Hindlimb muscle (tissue), 1 donor: ENCODE measurements around the gene DOK5. TPM values are rescaled to one million over a fixed set of nuclear protein-coding genes. Genes with fewer than 3 reads are reported as not detected.
"Not testable (repeated sequence)": the region's sequence is repeated elsewhere in the genome, so short reads cannot be mapped to it uniquely, and the experiment has no call there.

ENCODE experiments used
- DNase-seq: peaks from one replicate; pipeline ENCODE4 v3.0.0-alpha.2; 2013
- polyA plus RNA-seq: library from polyadenylated mRNA; unstranded; fragments of 120-200 nt; gene quantifications from one replicate; pipeline ENCODE4 v1.2.1, GENCODE V29; 2013; ENCODE audit not compliant: insufficient read length

The DOK5 gene
- polyA plus RNA-seq, 1 donor: 27.1 TPM

DNA sequence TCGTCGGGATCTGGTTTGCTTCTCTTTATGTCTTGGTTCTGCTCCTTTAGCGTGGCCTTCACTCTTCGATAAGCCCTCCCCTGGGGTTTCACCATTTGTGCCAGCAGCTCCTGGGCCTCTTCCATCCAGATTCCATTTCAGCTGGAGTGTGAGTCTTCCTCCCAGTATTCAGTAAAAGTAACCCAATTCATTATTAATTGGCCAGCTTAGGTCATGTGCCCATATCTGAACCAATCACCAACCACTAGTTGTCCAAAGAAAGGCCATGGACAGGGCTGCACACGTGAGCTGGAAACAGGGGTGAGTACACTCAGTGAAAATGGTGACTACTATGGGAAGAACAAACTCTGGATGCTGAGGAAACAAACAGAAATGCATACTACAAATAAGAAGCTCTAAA lies 2.8 kb upstream of the DOK5 start:
- DNase-seq: no peak

DNA sequence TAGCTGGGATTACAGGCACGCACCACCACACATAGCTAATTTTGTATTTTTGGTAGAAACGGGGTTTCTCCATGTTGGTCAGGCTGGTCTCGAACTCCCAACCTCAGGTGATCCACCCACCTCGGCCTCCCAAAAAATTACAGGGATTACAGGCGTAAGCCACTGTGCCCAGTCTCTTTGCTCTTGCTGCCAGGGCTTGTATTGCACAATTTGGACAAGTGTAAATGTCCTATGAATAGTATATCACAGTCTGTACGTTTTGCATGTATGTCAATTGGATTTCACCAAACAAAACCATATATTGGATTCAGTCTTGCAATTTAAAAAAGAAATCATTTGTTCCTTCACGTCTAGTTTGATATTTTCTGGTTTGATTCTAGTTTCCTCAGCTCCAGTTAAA lies 2.1 kb upstream of the DOK5 start:
- DNase-seq: no peak

DNA sequence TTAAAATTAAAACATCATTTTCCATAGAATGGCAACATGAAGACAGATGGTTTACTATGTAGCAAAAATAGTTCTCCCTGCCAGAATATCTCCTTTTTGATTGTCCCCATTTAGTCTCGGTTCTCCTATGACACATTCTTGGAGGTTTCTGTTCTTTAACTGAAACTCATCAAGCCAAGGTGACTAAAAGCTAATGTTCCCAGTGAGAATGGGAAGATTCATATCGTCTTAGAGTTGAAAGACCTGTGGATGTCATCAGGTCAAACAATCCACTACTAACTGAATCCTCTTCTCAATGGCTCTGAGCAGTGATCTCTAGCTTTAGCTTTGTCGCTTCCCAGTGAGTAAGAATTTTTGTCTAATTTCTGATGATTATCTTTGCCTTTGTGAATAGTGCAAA lies 1.3 kb upstream of the DOK5 start:
- DNase-seq: no peak

DNA sequence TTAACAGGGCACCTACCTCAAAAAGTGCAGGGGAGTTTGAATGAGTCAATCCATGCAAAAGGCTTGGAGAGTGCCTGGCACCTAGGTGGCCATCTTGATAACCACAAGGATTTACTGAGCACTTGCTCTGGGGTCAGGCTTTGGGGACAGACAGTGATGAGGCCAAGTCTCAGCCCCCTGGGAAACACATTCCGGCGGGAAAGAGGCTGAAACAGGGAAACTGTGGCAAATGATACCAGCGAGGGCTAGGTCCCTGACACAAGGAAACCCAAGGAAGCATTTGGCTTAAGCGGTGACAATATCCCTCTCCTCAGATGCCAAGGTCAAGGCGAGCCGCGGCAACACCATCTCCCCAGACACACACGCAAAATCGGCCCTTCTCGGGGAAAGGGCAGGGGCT lies 527 bp upstream of the DOK5 start:
- DNase-seq: no peak

DNA sequence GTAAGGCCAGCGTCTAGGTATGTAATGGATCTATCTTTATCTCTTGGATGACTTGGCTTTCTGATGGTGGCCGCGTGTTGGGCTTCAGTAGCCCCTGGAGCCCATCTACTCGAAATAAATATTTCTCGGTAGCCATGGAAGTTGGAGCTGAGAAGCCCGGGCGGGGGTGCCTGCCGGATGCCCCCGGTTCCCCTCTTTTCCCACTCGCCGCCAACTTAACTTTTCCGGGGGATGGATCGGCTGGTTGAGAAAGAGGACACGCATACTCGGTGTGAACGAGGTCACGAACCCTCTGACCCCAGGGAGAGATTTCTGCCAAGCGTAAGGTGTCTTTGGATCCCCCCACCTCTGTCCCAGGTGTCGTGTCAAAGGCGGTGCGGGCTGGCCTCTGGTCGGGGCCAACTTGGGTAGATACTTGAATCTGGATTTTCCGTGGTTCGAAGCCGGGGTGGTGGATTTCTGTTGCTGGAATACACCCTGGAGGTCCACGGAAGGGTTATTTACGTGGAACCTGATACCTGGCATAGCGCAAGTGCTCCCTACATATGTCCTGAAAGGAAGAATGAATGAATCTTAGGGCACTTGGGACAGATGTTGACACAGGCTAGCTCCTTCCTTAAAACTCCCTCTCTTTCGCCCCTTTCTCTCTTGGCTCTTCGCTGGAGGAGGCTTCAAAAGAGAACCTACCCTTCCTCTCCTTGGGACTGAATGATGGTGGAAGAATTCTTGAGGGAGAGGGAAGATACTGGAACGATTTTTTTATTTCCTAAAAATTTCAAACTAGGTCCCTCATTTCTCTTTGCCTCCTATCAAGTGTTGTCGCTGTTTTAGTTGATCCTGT lies 996 bp downstream of the DOK5 start:
- DNase-seq: no peak

DNA sequence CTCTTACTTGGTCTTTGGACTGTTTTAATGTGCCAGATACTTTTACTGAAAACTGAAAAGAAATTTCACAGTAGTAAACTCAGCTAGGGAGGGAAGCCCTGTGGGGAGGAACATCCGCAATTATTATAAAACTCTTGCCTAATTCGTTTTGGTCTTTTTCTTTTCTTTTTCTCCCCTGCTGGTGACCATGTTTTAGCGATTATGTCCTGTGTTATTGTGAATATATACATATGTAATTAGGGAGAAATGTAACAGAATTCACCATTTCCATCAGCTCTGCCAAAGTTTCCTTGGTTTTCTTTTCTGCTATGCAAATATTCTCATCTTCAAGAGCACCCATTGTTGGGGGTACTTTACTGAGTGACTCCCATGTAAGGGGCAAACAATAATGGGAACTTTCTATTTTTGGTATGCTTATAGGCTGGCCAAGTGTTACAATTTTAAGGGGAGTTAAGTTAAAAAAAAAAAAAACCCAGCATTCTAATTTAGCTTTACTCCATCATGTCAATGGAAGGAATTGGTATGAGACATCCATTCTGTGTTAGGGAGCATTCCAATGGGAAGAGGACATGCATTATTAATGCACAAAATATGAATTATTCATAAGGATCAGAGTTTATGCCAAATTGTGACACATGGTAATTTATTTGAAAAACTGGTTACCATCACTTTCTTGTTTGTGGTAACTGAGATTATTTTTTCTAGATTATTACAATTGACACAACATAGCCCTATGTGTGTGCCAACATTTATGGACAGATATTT lies 2.0 kb downstream of the DOK5 start:
- DNase-seq: no peak

DNA sequence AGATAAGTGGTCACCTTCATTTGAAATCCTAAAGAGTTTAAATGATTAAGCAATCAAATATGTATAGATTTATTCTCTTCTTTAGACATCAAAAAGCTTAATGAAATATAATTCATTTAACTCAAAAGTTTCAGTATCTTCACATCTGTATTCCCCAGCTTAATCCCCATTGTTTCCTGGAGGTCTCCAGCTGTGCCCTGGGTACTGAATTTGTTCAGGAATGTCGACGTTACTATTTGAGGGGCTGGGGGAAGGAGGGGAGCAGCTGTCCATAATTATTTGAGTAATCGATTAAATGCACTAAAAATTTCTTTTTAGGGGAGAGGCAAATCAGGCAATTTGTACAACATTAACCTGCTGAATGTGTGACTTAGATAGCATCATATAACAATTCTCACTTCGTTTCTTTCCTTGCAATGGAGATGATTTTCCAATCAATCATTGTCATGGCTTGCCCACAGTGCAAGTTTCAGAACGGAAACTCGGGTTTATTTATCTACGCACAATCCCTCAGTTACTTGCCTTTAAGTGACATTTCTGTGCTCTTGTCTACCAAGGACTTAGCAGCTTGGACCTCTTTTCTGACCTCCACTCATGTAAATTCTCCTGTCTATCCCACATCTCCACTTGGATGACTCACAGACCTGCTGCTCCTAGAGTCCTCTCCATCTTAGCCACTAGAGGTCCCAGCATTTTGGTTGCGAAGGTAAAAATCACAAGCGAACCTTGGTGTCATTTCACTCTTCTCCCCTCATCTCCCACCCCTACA lies 3.9 kb downstream of the DOK5 start:
- no peak for DNase-seq

DNA sequence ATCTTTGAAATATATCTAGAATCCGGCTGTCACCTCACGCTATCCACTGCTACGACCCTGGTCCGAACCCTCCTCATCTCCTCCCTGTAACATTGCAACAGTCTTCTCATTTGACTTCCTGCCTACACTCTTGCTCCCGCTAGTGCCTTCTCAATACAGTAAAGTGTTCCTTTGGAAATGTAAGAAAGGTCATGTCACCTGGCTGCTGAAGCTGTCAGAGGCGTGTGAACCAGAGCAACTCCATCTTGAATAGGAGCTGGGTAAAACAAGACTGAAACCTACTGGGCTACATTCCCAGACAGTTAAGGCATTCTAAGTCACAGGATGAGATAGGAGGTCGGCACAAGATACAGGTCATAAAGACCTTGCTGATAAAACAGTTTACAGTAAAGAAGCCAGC lies 4.5 kb downstream of the DOK5 start:
- DNase-seq: not testable (repeated sequence)

DNA sequence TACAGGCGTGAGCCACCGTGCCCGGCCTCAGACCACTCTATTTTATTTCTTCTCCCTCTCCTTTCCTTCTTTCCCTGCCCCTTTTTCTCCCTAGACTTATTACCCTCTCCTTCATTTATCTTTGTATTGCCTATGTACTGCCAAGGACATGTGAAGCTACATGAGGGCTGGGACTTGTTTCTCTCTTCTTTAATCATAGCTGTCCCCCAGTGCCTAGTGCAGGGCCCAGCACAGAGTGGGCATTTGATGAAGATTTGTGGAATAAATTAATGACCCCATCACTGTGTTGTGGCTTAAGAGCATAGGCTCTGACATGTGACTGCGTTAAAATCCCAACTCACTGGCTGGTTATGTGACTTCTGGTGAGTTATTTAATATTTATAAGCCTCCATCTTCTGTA lies 6.0 kb downstream of the DOK5 start:
- DNase-seq: no peak

DNA sequence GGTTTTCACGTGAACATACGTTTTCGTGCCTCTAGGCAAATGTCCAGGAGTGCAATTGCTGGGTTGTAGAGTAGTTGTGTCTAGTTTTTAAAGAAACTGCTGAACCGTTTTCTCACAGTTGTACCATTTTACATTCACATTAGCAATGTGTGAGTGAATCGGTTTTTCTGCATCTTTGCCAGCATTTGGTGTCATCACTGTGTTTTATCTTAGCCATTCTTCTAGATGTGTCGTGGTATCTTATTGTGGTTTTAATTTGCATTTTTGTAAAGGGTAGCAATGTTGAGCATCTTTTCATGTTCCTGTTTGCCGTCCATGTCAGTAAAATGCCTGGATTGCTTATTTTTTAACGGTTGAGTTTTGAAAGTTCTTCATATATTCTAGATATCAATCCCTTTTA lies 10.2 kb downstream of the DOK5 start:
- no peak for DNase-seq

DNA sequence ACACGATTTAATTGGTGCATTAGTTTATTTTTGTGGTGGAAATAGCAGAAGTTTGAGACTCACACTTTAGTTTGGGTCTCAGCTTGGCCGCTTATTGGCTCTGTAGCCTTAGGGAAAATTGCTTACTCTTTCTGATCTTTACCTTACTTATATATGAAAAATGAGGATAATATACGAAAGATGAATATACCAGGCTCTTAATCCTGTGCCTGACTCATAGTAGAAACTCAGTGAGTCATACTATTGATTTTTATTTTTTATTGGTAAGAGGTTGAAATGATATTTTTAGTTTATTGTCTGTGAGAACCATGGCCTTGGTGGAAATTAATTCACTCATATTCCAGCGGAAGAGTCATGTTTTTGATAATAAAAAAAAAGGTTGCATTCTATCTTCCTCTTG lies 11.2 kb downstream of the DOK5 start:
- DNase-seq: no peak

DNA sequence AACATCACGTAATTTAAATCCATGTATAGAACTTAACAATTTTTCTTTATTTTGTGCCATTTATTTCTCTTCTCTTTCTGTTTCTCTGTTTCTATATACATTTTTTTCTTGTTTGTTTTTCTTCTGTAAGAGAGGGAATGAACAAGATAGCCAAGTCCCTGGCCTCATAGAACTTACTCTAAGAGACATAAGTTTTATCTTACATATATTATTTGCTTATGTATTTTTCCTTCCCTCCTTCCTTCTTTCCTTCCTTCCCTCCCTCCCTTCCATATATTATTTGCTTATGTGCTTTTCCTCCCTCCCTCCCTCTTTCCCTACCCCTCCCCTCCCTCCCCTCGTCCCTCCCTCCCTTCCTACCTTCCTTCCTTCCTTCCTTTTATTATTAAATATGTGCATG lies 13.0 kb downstream of the DOK5 start:
- DNase-seq: no peak

DNA sequence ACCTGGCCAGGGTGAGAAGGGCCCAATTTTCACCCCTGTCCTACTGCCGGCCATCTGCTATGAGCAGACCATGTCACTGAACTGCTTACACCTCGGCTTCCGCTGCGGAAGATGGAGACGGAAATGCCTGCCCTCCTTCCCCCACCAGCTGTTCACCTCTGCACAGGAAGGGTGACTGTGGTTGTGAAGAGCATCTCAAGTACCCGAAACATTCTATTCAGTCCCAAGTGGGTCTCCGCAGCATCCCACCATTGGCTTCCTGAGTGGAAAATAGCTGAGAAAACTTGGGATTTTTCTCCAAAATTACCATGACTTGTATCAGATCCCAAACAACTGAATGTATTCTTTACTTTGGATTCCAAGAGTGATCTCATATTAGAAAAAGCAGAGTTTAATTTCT lies 16.1 kb downstream of the DOK5 start:
- no peak for DNase-seq

DNA sequence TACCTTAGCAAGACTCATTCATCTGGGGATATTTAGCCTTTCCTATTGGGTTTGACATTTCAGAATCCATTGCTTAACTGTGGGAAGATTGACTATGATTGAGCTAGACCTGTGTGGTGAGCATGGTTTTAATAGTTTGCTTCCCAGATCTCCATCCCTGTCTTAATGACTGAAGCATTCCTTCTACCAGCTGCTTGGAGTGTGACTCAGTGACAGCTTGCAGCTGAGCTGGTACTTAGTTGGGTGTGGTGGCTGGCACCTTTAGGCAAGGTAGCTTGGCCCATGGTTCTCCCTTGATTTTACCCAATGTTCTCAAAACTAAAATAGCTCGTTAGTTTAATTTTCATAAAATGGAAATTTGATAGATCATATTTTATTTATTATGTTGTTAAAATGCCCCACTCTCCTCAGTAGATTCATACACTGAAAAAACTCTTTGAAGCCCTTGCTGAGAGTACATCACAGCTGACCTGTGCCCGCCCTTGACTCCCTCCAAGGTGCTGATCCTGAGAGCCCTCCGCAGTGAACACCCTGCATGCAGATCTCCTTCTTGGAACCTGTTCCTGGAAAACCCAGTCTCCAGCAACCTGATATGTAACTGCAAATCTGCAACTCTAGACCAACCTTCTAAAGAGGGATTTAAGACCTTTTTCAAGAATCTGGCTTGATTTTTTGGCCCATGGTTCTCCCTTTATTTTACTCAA lies 19.1 kb downstream of the DOK5 start:
- no peak for DNase-seq

DNA sequence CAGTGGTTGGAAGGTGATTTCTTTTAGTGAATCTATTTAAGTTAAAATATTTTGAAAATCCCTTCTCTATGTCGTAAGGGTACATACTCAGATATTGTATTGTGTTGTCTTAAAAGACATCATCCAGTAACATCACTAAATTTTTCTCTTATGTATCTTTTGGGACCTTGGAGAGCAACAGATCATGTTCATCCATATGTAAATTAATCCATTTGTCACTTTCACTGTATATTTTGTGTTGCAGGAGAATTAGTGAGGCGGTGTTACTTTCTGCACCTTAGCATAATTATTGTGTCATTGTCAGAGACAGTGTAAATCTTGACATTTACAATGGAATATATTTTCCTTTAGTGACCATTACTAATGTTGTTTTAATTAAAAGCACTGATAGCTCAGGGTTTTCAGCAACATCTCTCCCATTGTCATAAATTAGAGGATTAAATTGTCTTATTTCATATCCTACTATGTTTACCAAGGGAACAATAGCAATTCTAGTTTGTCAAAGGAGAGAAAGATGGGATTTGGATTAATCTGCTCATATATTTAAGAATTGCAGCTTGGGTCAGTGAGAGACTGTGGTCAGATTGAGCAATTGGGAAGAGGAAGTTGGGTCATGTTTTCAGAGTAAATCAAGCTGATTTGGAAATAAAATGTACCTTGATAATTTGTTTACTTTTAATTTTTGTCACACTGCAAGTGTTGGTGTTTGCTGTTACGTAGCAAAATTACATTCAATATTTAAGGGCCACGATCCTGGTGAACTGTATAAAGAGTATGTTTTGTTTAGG lies 22.7 kb downstream of the DOK5 start:
- no peak for DNase-seq

DNA sequence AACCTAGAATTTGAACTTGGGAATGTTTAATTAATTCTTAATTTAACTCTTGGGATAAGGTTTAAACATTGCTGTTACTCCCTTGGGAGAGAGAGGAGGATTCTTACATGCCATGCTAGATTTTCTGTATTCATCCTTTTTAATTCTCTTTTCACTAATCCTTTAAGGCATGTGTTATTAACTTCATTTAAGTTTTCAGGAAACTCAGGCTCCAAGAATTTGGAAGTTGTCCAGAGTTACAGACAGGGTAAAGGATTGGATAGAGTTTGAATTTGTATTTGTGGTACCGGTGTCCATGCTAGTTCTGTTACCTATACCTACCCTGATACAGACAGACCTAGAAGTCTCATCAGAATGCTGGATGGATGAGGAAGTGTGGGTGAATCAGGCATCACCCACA lies 23.7 kb downstream of the DOK5 start:
- DNase-seq: no peak

DNA sequence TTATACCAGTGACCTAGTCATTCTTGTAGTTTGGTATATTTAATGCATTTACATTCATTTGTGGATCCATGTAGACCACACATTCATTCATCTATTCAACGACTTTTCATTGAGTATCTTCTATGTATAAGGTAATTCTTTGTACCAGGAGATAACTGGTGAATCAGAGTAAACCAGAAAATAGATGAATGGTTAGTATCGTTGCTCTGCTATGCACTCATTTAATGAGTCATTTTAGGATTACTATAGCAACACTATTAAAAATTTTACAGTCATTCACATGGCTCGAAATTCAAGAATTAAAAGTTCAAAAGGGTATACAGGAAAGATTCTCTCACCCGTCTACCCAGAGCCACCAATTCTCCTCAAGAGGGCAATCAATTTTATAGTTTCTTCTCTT lies 26.8 kb downstream of the DOK5 start:
- no peak for DNase-seq

DNA sequence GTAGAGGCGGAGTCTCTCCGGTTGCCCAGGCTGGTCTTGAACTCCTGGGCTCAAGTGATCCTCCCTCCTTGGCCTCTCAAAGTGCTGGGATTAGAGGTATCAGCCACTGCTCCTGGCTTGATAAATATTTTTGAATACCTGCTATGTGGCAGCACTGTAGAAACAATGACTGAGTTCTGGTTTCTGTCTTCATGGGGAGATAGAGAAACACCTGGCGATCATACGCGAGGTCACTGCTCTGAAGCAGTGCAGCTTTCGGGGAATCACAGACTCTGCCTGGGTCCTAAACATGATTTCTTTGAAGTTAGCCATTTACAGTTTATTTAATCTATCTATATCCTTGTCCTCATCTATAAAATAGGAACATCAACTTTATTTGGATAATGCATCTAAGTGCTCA lies 31.2 kb downstream of the DOK5 start:
- no peak for DNase-seq

DNA sequence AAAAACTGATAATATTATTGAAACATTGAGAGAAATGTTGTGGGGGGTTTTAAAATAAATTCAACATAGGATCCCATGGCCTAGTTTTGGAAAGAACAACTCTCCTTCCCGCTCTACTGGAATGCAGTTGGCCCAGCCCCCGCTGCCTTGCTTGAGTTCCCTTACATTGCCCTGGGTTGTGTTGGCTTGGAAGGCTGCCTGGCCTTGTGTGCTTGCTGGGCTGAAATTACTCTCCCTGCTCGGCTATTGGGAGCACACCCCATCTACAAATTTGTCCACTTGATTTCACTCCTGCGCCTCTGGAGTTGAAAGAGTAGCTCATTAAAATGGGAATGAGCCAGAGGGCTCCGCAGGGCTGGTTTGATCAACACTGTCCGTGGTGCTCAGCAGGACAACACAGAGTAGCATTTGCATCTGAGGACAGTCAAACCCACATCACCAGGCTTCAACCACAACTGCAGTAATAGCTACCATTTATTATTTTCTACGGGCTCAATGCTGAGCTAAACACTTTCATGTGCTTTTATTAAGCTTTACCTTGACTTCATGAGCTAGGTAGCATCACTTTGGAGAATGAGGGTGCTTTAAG lies 35.2 kb downstream of the DOK5 start:
- DNase-seq: no peak

DNA sequence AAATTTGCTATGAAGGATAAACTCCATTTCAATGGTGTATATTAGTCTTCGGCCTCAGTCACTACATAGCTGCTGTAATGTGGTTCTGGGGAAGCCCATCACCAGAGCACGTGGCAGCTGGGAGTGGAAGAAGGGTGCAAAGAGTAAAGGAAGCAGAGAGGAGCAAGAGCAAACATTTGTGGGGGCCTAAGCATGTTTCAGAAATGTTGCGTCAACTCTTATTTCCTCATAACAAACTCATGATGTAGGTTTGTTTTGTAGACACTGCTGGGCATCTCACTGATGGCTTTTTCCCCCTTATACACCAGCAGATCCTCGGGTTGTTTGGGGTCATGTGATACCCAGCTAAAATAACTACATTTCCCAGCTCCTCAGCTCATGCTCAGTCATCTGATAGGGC lies 37.3 kb downstream of the DOK5 start:
- no peak for DNase-seq

DNA sequence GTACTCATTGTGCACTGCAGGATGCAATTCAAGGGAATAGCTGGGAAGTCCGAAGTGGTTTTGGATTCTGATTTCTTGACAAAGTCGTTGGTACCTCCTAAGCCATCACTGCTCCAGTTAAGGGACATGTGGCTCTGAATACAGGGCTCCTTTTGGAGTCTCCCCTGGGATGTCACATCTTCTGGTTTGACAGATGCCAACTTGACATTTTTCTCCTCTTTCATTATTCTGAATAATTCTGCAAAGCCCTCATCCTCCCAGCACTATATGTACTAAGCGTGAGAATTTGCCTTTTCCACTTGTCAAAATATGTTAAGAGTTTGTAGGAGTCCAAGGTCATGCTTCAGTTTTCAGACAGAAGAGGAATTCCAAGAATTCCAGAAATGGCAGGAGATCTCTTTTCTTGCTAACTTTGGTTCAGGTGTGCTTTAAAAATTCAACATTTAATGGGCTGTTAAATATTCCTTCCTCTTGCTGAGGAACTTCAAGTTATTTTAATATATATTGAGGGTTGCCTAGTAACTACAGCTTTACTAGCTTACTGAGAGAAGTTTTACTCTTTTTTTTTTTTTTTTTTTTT lies 38.7 kb downstream of the DOK5 start:
- no peak for DNase-seq
